ENCODE data around the gene SRM. TPM values are rescaled to one million over a fixed set of nuclear protein-coding genes. Genes with fewer than 3 reads are reported as not detected.
"Not testable (repeated sequence)": the region's sequence is repeated elsewhere in the genome, so short reads cannot be mapped to it uniquely, and the experiment has no call there.

SRM gene
- polyA plus RNA-seq, 3 donors: 23.2 to 43.2 (median 37.6) TPM

- H2AFZ ChIP-seq (ENCODE audit: insufficient read depth, low read depth, low read length, poor library complexity, severe bottlenecking): no peak overlapping the region
- intact Hi-C loops (cut with micrococcal nuclease): no loop called here
- 100% methylated on average over 3 of the region's 12 CpGs for WGBS (ENCODE audit: insufficient coverage)
- no peaks in the 10 kb centered on the region for H3K27me3 ChIP-seq (ENCODE audit: control insufficient read depth in 2 of 2, insufficient read depth in 2 of 2, low read length in 2 of 2)
- no peak overlapping the region for H3K27ac ChIP-seq (ENCODE audit: low read depth in 1 of 2, low read length in 2 of 2)
- H3K36me3 Mint-ChIP-seq: peaks cover 59 to 72% of the 10 kb centered on the region in 2 donors
- H3K9me3 ChIP-seq (replicated peaks in 1 of 2; ENCODE audit: control insufficient read depth in 1 of 2, insufficient read depth in 1 of 2, low read length in 2 of 2): no peaks in the 10 kb centered on the region
- no peaks in the 10 kb centered on the region for H3K4me1 Mint-ChIP-seq
- H3K27me3 Mint-ChIP-seq (ENCODE audit: low read depth in 3 of 3): peaks cover 0 to 4% (median 0%) of the 10 kb centered on the region in 3 donors
- H4K20me1 ChIP-seq (ENCODE audit: insufficient read depth, low read length): no peaks in the 10 kb centered on the region
- peaks cover 66 to 70% of the 10 kb centered on the region in 2 donors for H3K36me3 ChIP-seq (replicated peaks in 1 of 2; ENCODE audit: control insufficient read depth in 1 of 2, insufficient read depth in 2 of 2, low read length in 2 of 2)
- H3K4me1 ChIP-seq (ENCODE audit: control insufficient read depth in 1 of 2, insufficient read depth in 2 of 2, low read length in 2 of 2): no peaks in the 10 kb centered on the region
- H3K4me3 Mint-ChIP-seq: no peak overlapping the region
- DNase-seq: no peak
- no peaks in the 10 kb centered on the region for H3K9me3 Mint-ChIP-seq
- H3K27ac Mint-ChIP-seq: no peak overlapping the region
- no peak overlapping the region for H3K4me3 ChIP-seq (replicated peaks in 1 of 3; ENCODE audit: low read depth in 2 of 3, low read length in 3 of 3)
- no peaks in the 10 kb centered on the region for H3K79me2 ChIP-seq (ENCODE audit: insufficient read depth, low read length)
- TF ChIP-seq CTCF (IDR thresholded peaks at IDR 0.05): no peak
- H3K4me2 ChIP-seq (replicated peaks; ENCODE audit: extremely low read depth, low read length, poor library complexity, severe bottlenecking): no peak overlapping the region
- H3K9ac ChIP-seq (ENCODE audit: insufficient read depth, low read length, poor library complexity, severe bottlenecking): no peak overlapping the region
Observed at GRCh38 chr1:11080931-11081330, 21.1 kb upstream of the SRM start.

- H3K4me3 Mint-ChIP-seq: no peak overlapping the region
- no peak overlapping the region for H3K27ac ChIP-seq (ENCODE audit: low read depth in 1 of 2, low read length in 2 of 2)
- H3K9ac ChIP-seq (ENCODE audit: insufficient read depth, low read length, poor library complexity, severe bottlenecking): no peak overlapping the region
- peaks cover 74 to 91% of the 10 kb centered on the region in 2 donors for H3K36me3 Mint-ChIP-seq
- H4K20me1 ChIP-seq (ENCODE audit: insufficient read depth, low read length): no peaks in the 10 kb centered on the region
- no peak for DNase-seq
- H3K9me3 Mint-ChIP-seq: no peaks in the 10 kb centered on the region
- no peak overlapping the region for H2AFZ ChIP-seq (ENCODE audit: insufficient read depth, low read depth, low read length, poor library complexity, severe bottlenecking)
- intact Hi-C loops (cut with micrococcal nuclease): no loop called here
- H3K4me3 ChIP-seq (replicated peaks in 1 of 3; ENCODE audit: low read depth in 2 of 3, low read length in 3 of 3): no peak overlapping the region
- peak overlapping the region in 1 of 7 donors; percentile 55 for H3K27ac Mint-ChIP-seq
- no peaks in the 10 kb centered on the region for H3K4me1 Mint-ChIP-seq
- H3K27me3 Mint-ChIP-seq (ENCODE audit: low read depth in 3 of 3): peaks cover 0 to 4% (median 0%) of the 10 kb centered on the region in 3 donors
- 100% methylated on average over 2 of the region's 2 CpGs for WGBS (ENCODE audit: insufficient coverage)
- no peaks in the 10 kb centered on the region for H3K9me3 ChIP-seq (replicated peaks in 1 of 2; ENCODE audit: control insufficient read depth in 1 of 2, insufficient read depth in 1 of 2, low read length in 2 of 2)
- H3K4me2 ChIP-seq (replicated peaks; ENCODE audit: extremely low read depth, low read length, poor library complexity, severe bottlenecking): no peak overlapping the region
- peaks cover 86 to 93% of the 10 kb centered on the region in 2 donors for H3K36me3 ChIP-seq (replicated peaks in 1 of 2; ENCODE audit: control insufficient read depth in 1 of 2, insufficient read depth in 2 of 2, low read length in 2 of 2)
- H3K79me2 ChIP-seq (ENCODE audit: insufficient read depth, low read length): no peaks in the 10 kb centered on the region
- H3K4me1 ChIP-seq (ENCODE audit: control insufficient read depth in 1 of 2, insufficient read depth in 2 of 2, low read length in 2 of 2): no peaks in the 10 kb centered on the region
- H3K27me3 ChIP-seq (ENCODE audit: control insufficient read depth in 2 of 2, insufficient read depth in 2 of 2, low read length in 2 of 2): no peaks in the 10 kb centered on the region
- TF ChIP-seq CTCF (IDR thresholded peaks at IDR 0.05): no peak
Observed at GRCh38 chr1:11078631-11079030, 18.8 kb upstream of the SRM start.

- H3K9me3 Mint-ChIP-seq; H3K4me1 Mint-ChIP-seq; H3K4me3 Mint-ChIP-seq; H3K4me2 ChIP-seq (replicated peaks; ENCODE audit: extremely low read depth, low read length, poor library complexity, severe bottlenecking); H3K27me3 Mint-ChIP-seq (ENCODE audit: low read depth in 3 of 3); intact Hi-C loops (cut with micrococcal nuclease); H3K4me1 ChIP-seq (ENCODE audit: control insufficient read depth in 1 of 2, insufficient read depth in 2 of 2, low read length in 2 of 2); H2AFZ ChIP-seq (ENCODE audit: insufficient read depth, low read depth, low read length, poor library complexity, severe bottlenecking); H3K4me3 ChIP-seq (replicated peaks in 1 of 3; ENCODE audit: low read depth in 2 of 3, low read length in 3 of 3); H3K9me3 ChIP-seq (replicated peaks in 1 of 2; ENCODE audit: control insufficient read depth in 1 of 2, insufficient read depth in 1 of 2, low read length in 2 of 2); H4K20me1 ChIP-seq (ENCODE audit: insufficient read depth, low read length); H3K27me3 ChIP-seq (ENCODE audit: control insufficient read depth in 2 of 2, insufficient read depth in 2 of 2, low read length in 2 of 2); H3K27ac Mint-ChIP-seq; H3K79me2 ChIP-seq (ENCODE audit: insufficient read depth, low read length); H3K27ac ChIP-seq (ENCODE audit: low read depth in 1 of 2, low read length in 2 of 2); H3K9ac ChIP-seq (ENCODE audit: insufficient read depth, low read length, poor library complexity, severe bottlenecking); DNase-seq: not testable (repeated sequence)
- 100% methylated on average over 1 of the region's 7 CpGs for WGBS (ENCODE audit: insufficient coverage)
- peaks cover 94 to 98% of the 10 kb centered on the region in 2 donors for H3K36me3 ChIP-seq (replicated peaks in 1 of 2; ENCODE audit: control insufficient read depth in 1 of 2, insufficient read depth in 2 of 2, low read length in 2 of 2)
- H3K36me3 Mint-ChIP-seq: peaks cover 81 to 97% of the 10 kb centered on the region in 2 donors
Observed at GRCh38 chr1:11073398-11073797, 13.6 kb upstream of the SRM start.

Measured in CD14-positive monocyte (primary cell).